Lower leg skin (tissue), 4 donors: ENCODE data around the gene KCNMA1. TPM values are rescaled to one million over a fixed set of nuclear protein-coding genes. Genes with fewer than 3 reads are reported as not detected.

Experiments used
- DNase-seq, 2 donors: peaks; one replicate each; pipeline ENCODE4 v3.0.0-alpha.2; 2019; ENCODE audit warnings: low spot score in 2 of 2
- H3K4me3 ChIP-seq: fragments of 200-600 bp; sonication (generic); 2 replicates; pipeline ENCODE4 v1.5.1; 2017; ENCODE audit warnings: mild to moderate bottlenecking, low read depth; ENCODE audit not compliant: poor library complexity, severe bottlenecking
- CTCF ChIP-seq, 3 donors: fragments of 450-650 bp; IDR thresholded peaks; one replicate each; pipeline ENCODE4 v1.5.1; 2016; ENCODE audit warnings: antibody characterized with exemption in 3 of 3, mild to moderate bottlenecking in 3 of 3, moderate library complexity in 2 of 3
- POLR2A ChIP-seq, 2 donors: fragments of 450-650 bp; IDR thresholded peaks; one replicate each; pipeline ENCODE4 v1.6.1; 2016 to 2017; ENCODE audit warnings: antibody characterized with exemption in 2 of 2, mild to moderate bottlenecking in 1 of 2, moderate library complexity in 1 of 2
- whole genome bisulfite sequencing, 2 donors: methylation state at CpG; one replicate each; pipeline ENCODE4 v1.1.5; 2018; 5-methylcytosine and 5-hydroxymethylcytosine counted together
- intact Hi-C: fragments of 100-400 bp; cut with DNase I; formaldehyde crosslinking; loops from one replicate; pipeline ENCODE4 v1.15.0; 2023; ENCODE audit warnings: low total_unique reads
- total RNA-seq, 4 donors: library from RNA; depleted of rRNA; stranded (reverse); fragments of >200 nt; gene quantifications; one replicate each; pipeline ENCODE4 v1.1.0, GENCODE V29; 2016

The KCNMA1 gene
- total RNA-seq, 4 donors from 2014 or later = 4.1 to 9.9 (median 6.5) TPM

GRCh38 chr10:76869931-76870330, 767.7 kb downstream of the KCNMA1 start:
- 53 to 63% methylated on average over 10 of the region's 10 CpGs for WGBS, 2 donors
- TF ChIP-seq CTCF (IDR thresholded peaks at IDR 0.05) (no peak), POLR2A (IDR thresholded peaks at IDR 0.05) (no peak)
- no peak overlapping the region for H3K4me3 ChIP-seq
- intact Hi-C loops = no loop called here
- no peak for DNase-seq

- no peak overlapping the region for H3K4me3 ChIP-seq
- TF ChIP-seq CTCF (IDR thresholded peaks at IDR 0.05) = no peak
- no peak for TF ChIP-seq POLR2A (IDR thresholded peaks at IDR 0.05)
- DNase-seq = peak in 1 of 2 donors; percentile 31
- intact Hi-C loops = no loop called here
- 65 to 67% methylated on average over 4 of the region's 4 CpGs for WGBS, 2 donors
Measured at GRCh38 chr10:76868098-76868977, 769.3 kb downstream of the KCNMA1 start.

- intact Hi-C loops = no loop called here
Measured at GRCh38 chr10:76866841-76867586, 770.6 kb downstream of the KCNMA1 start.

GRCh38 chr10:76864922-76865321, 772.7 kb downstream of the KCNMA1 start:
- H3K4me3 ChIP-seq = no peak overlapping the region
- intact Hi-C loops = no loop called here
- WGBS, 2 donors = 93 to 97% methylated on average over 1 of the region's 1 CpG
- DNase-seq = no peak
- TF ChIP-seq POLR2A (IDR thresholded peaks at IDR 0.05) (no peak), CTCF (IDR thresholded peaks at IDR 0.05) (no peak)

More at GRCh38 chr10:76866841-76867586, 770.6 kb downstream of the KCNMA1 start:
- H3K4me3 ChIP-seq = no peak overlapping the region
- DNase-seq = no peak
- 95 to 97% methylated on average over 4 of the region's 4 CpGs for WGBS, 2 donors
- TF ChIP-seq POLR2A (IDR thresholded peaks at IDR 0.05) = no peak
- TF ChIP-seq CTCF (IDR thresholded peaks at IDR 0.05) = no peak

- TF ChIP-seq CTCF (IDR thresholded peaks at IDR 0.05) (no peak), POLR2A (IDR thresholded peaks at IDR 0.05) (no peak)
- 89 to 100% methylated on average over 1 of the region's 1 CpG for WGBS, 2 donors
- intact Hi-C loops = no loop called here
Measured at GRCh38 chr10:76858721-76859120, 778.9 kb downstream of the KCNMA1 start.

More at GRCh38 chr10:76858721-76859120, 778.9 kb downstream of the KCNMA1 start:
- no peak for DNase-seq
- no peak overlapping the region for H3K4me3 ChIP-seq
